Right lobe of liver (tissue), 6 donors: ENCODE measurements around the gene BICC1. TPM values are rescaled to one million over a fixed set of nuclear protein-coding genes. Genes with fewer than 3 reads are reported as not detected.

Source experiments
- ATAC-seq, 4 donors: fragments of 200-7000 bp; cut with Tn5 transposase; one replicate each; pipeline ENCODE4 v1.9.1; 2020; ENCODE audit warnings: mild to moderate bottlenecking in 4 of 4, moderate library complexity in 4 of 4
- DNase-seq, 3 donors: peaks; one replicate each; pipeline ENCODE4 v3.0.0-alpha.2; 2020
- H3K27ac ChIP-seq, 3 donors: fragments of 200-600 bp; one replicate each; pipeline ENCODE4 v1.8.0; 2022
- H3K27me3 ChIP-seq, 2 donors: fragments of 200-600 bp; one replicate each; pipeline ENCODE4 v1.8.0; 2022
- H3K36me3 ChIP-seq, 4 donors: fragments of 200-600 bp; sonication (generic) in 1 of 4; one replicate each; pipeline versions ENCODE4 v1.5.1 to v1.8.0; 2017 to 2022; ENCODE audit warnings: control low read depth in 1 of 4
- H3K4me1 ChIP-seq, 4 donors: fragments of 200-600 bp; sonication (generic) in 1 of 4; one replicate each; pipeline versions ENCODE4 v1.5.1 to v1.8.0; 2017 to 2022; ENCODE audit warnings: control low read depth in 1 of 4
- H3K4me3 ChIP-seq, 3 donors: fragments of 200-600 bp; one replicate each; pipeline ENCODE4 v1.8.0; 2022
- H3K9me3 ChIP-seq, 4 donors: fragments of 200-600 bp; sonication (generic) in 1 of 4; one replicate each; pipeline versions ENCODE4 v1.5.1 to v1.8.0; 2017 to 2022; ENCODE audit warnings: control low read depth in 1 of 4
- POLR2A ChIP-seq: fragments of 450-650 bp; IDR thresholded peaks from one replicate; pipeline ENCODE4 v1.6.1; 2017; ENCODE audit warnings: antibody characterized with exemption, mild to moderate bottlenecking
- WGBS: methylation state at CpG from one replicate; pipeline ENCODE4 v1.1.6; 2018; ENCODE audit warnings: low coverage, low lambda C conversion rate; ENCODE audit not compliant: insufficient coverage; ENCODE audit errors: missing lambda C conversion rate; 5-methylcytosine and 5-hydroxymethylcytosine counted together
- intact Hi-C, 2 donors: fragments of 100-400 bp; cut with DNase I; formaldehyde crosslinking; loops; one replicate each; pipeline versions ENCODE4 v1.11.2 to v1.14.1; 2022
- total RNA-seq, 6 experiments: library from RNA; depleted of rRNA in 2 of 6; stranded (reverse); fragments of >200 nt in 2 of 6; fragmentation: NEBNext Ultra II Directional in 3 of 6; extraction: Animal tissue kit (Norgen Biotek cat#: 25700) in 3 of 6; gene quantifications; one replicate each; pipeline versions ENCODE4 v1.1.0 to v1.2.4, GENCODE V29; 2016 to 2023
- TF ChIP-seq, protein P1 (sequence below), 4 donors: fragments of 200-600 bp in 3 of 4; fragments of 450-650 bp in 1 of 4; IDR thresholded peaks; one replicate each; pipeline versions ENCODE4 v1.5.1 to v1.8.0; 2016 to 2022; ENCODE audit warnings: antibody characterized with exemption in 4 of 4, mild to moderate bottlenecking in 2 of 4
- donor health status: DM: no; HTN: yes; CAD: no.
- donor health status: DM: no; HTN: no; CAD: no.
- donor health status: DM: no; HTN: no; CAD: no.
- donor health status: DM: no; HTN: yes; CAD: no.
- donor health status: DM: no; HTN: yes; CAD: no.

Gene BICC1
- total RNA-seq, 6 experiments from 2014 or later, result 1.2 to 9.0 (median 2.3) TPM

DNA sequence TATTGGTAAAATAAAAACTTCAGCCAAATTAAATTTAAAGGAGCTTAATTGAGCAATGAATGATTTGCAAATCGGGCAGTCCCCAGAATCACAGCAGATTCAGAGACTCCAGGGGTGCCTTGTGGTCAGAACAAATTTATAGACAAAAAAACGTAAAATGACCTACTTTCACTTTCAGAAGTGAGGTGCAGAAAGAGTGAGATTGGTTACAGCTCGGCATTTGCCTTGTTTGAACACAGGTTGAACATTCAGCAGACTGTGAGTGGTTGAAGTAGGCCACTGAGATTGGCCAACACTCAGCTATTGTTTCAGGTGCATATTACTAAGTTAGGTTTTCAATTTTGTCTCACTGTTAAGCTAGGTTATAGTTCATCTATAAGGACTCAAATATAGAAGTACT, 153.4 kb downstream of the BICC1 start:
- DNase-seq (peak in 1 of 3 donors; percentile 55), ATAC-seq (peak; percentile 89 to 98 (median 96))
- Histone ChIP-seq H3K4me1 (peaks cover 0 to 13% (median 4%) of the 10 kb centered on the region in 4 donors), H3K27ac (peak overlapping the region; percentile 30 to 81 (median 77)), H3K4me3 (peak overlapping the region in 2 of 3 donors; percentile 42 to 51), H3K36me3 (no peaks in the 10 kb centered on the region), H3K27me3 (no peaks in the 10 kb centered on the region), H3K9me3 (peaks cover 0 to 6% (median 0%) of the 10 kb centered on the region in 4 donors)
- no peak for TF ChIP-seq POLR2A
- TF ChIP-seq, protein P1, sequence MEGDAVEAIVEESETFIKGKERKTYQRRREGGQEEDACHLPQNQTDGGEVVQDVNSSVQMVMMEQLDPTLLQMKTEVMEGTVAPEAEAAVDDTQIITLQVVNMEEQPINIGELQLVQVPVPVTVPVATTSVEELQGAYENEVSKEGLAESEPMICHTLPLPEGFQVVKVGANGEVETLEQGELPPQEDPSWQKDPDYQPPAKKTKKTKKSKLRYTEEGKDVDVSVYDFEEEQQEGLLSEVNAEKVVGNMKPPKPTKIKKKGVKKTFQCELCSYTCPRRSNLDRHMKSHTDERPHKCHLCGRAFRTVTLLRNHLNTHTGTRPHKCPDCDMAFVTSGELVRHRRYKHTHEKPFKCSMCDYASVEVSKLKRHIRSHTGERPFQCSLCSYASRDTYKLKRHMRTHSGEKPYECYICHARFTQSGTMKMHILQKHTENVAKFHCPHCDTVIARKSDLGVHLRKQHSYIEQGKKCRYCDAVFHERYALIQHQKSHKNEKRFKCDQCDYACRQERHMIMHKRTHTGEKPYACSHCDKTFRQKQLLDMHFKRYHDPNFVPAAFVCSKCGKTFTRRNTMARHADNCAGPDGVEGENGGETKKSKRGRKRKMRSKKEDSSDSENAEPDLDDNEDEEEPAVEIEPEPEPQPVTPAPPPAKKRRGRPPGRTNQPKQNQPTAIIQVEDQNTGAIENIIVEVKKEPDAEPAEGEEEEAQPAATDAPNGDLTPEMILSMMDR (IDR thresholded peaks at IDR 0.05), result no peak
- 3% methylated on average over 3 of the region's 3 CpGs for WGBS
- intact Hi-C loops, result no loop called here

DNA sequence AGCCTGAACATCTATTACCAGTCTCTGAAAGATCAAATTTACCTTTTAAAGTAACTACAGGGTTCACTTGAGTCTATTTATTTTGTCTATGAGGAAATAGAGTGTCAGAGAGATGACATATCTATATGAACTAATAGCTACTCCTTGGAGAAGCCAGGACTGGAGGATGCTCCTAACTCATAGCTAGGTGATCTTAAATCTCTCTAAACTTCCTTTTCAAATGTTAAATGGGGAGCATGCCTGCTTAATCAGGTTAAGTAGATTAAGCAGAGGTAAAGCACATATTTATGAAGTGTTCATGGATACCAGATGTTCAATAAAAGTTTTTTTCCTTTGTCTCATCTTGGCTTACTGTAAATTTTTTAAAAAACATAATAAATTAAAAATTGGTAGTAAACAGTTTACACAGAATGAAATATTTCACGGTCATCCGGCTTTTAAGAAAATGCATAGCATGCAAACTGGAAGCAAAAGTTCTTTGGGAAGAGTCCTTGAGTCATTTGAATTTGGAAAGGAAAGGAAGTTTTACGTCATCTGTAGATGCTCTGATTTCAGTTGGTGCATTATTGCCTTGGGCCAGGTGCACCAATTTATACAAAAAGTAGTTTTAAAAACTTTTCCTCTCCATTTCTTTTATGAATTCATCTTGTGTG, 155.1 kb downstream of the BICC1 start:
- Histone ChIP-seq H3K4me3 (no peak overlapping the region), H3K36me3 (no peaks in the 10 kb centered on the region), H3K27me3 (no peaks in the 10 kb centered on the region), H3K27ac (no peak overlapping the region), H3K4me1 (peaks cover 0 to 8% (median 4%) of the 10 kb centered on the region in 4 donors), H3K9me3 (peaks cover 0 to 6% (median 0%) of the 10 kb centered on the region in 4 donors)
- intact Hi-C loops, result no loop called here
- DNase-seq (no peak), ATAC-seq (no peak)
- no peak for TF ChIP-seq POLR2A
- TF ChIP-seq, protein P1 (IDR thresholded peaks at IDR 0.05), result no peak
- 75% methylated on average over 3 of the region's 3 CpGs for WGBS

DNA sequence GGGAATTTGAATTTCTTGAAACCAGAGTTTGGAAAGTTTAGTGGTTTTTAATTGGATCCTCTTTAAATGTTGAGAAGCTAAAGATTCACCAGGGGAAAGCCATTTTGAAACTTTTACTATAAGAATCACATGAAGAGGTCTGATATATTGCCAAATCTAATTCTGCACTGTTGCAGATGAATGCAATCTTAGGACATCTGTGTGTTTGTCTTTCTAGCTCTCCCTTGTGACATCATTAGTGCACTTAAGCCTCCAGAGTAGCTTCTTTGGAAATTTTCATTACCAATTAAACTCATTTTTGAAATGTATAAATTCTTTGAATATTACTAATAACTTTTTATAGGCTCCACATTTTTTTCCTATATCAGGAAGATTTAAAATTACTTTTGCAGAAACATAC, 160.2 kb downstream of the BICC1 start:
- Histone ChIP-seq H3K27me3 (no peaks in the 10 kb centered on the region), H3K9me3 (no peaks in the 10 kb centered on the region), H3K4me3 (no peak overlapping the region), H3K27ac (no peak overlapping the region), H3K36me3 (no peaks in the 10 kb centered on the region), H3K4me1 (no peaks in the 10 kb centered on the region)
- ATAC-seq (no peak), DNase-seq (no peak)
- intact Hi-C loops, result no loop called here
- no peak for TF ChIP-seq POLR2A
- TF ChIP-seq, protein P1 (IDR thresholded peaks at IDR 0.05), result no peak

DNA sequence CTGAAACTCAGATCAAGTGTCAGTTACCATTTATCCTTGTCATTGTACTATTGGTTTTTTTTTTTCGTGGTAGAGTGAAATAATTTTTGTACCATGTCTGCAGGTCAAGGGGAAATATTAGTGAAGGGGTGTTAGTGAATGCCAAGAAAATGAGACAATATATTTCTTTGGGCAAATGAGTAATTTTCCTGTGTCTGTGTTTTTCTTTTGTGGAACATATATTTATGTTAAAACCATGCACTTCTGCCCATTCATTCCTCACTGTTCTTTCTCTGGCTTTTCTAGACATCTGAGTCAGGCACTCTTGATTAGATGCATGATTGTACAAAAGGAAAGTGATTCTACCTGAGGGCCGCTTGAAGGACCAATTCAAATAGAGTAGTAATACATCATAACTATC, 161.6 kb downstream of the BICC1 start:
- TF ChIP-seq, protein P1 (IDR thresholded peaks at IDR 0.05), result no peak
- no peak for TF ChIP-seq POLR2A
- H3K27me3 ChIP-seq, result no peaks in the 10 kb centered on the region
- no peaks in the 10 kb centered on the region for H3K4me1 ChIP-seq
- WGBS, result 77% methylated on average over 2 of the region's 2 CpGs
- no peak overlapping the region for H3K27ac ChIP-seq
- ATAC-seq (no peak), DNase-seq (no peak)
- H3K36me3 ChIP-seq, result no peaks in the 10 kb centered on the region
- no peaks in the 10 kb centered on the region for H3K9me3 ChIP-seq
- no peak overlapping the region for H3K4me3 ChIP-seq
- intact Hi-C loops, result no loop called here
